A549 (cell line): ENCODE data around the gene RAP1GDS1. TPM values are rescaled to one million over a fixed set of nuclear protein-coding genes. Genes with fewer than 3 reads are reported as not detected.

Source experiments
- ATAC-seq, 2 experiments: fragments of 200-7000 bp in 1 of 2; fragments of >200 bp in 1 of 2; cut with Nextera tagmentation in 1 of 2; cut with Tn5 transposase in 1 of 2; 3 replicates each; pipeline versions ENCODE4 v1.8.0 to v1.9.1; 2018 to 2020; ENCODE audit warnings: mild to moderate bottlenecking in 1 of 2, moderate library complexity in 1 of 2
- CTCF ChIA-PET: fragments of 300-600 bp; sonication (Branson Sonifier 250); formaldehyde crosslinking; extraction: SDS; loops from one replicate; lab custom pipeline; 2021; ENCODE audit warnings: antibody characterized with exemption, inconsistent platforms; lab: Yijun Ruan, JAX
- POLR2A ChIA-PET: fragments of 350-600 bp; formaldehyde crosslinking; extraction: SDS; loops from one replicate; lab custom pipeline; 2021; ENCODE audit warnings: antibody characterized with exemption, inconsistent platforms; lab: Yijun Ruan, JAX
- DNase-seq, 2 experiments: peaks; one replicate each; pipeline versions ENCODE4 v3.0.0 to v3.0.0-alpha.2; 2011 to 2016; ENCODE audit warnings: low read depth in 1 of 2, low spot score in 1 of 2
- FAIRE-seq: peaks from 2 replicates; lab custom pipeline; 2011; peaks lifted over from hg19 to GRCh38; lab: Jason Lieb, UNC
- H3K27ac ChIP-seq, 2 experiments: fragments of >200 bp; sonication (Bioruptor Twin); formaldehyde crosslinking; 3 replicates each; pipeline ENCODE4 v1.5.1; 2016 to 2017
- H3K4me1 ChIP-seq: fragments of >200 bp; sonication (Bioruptor Twin); formaldehyde crosslinking; 3 replicates; pipeline ENCODE4 v1.6.1; 2016
- H3K4me2 ChIP-seq: fragments of >200 bp; sonication (Bioruptor Twin); formaldehyde crosslinking; 3 replicates; pipeline ENCODE4 v1.6.1; 2016
- H3K4me3 ChIP-seq: fragments of >200 bp; sonication (Bioruptor Twin); formaldehyde crosslinking; 3 replicates; pipeline ENCODE4 v1.5.1; 2016
- H3K9me3 ChIP-seq: fragments of >200 bp; sonication (Bioruptor Twin); formaldehyde crosslinking; 3 replicates; pipeline ENCODE4 v1.6.1; 2016
- CBX2 ChIP-seq: fragments of 200-600 bp; sonication (generic); IDR thresholded peaks from 2 replicates; pipeline ENCODE4 v1.6.1; 2016; ENCODE audit warnings: low read depth, mild to moderate bottlenecking, borderline replicate concordance
- CBX8 ChIP-seq: fragments of 200-600 bp; sonication (generic); IDR thresholded peaks from 2 replicates; pipeline ENCODE4 v1.6.1; 2016
- CHD4 ChIP-seq: fragments of 200-600 bp; sonication (generic); IDR thresholded peaks from 2 replicates; pipeline ENCODE4 v1.6.1; 2016; ENCODE audit warnings: antibody characterized with exemption, mild to moderate bottlenecking, borderline replicate concordance
- ELK1 ChIP-seq: fragments of 150-350 bp; IDR thresholded peaks from 2 replicates; pipeline ENCODE4 v1.6.1; 2014; ENCODE audit warnings: low read depth, mild to moderate bottlenecking, low read length
- ESRRA ChIP-seq: fragments of 150-350 bp; IDR thresholded peaks from 2 replicates; pipeline ENCODE4 v1.6.1; 2014; ENCODE audit warnings: mild to moderate bottlenecking, low read length, borderline replicate concordance
- FOSL2 ChIP-seq, 2 experiments: fragments of 450-650 bp in 1 of 2; fragments of >200 bp in 1 of 2; sonication (Bioruptor Twin) in 1 of 2; formaldehyde crosslinking; IDR thresholded peaks; 2 replicates each; pipeline versions ENCODE4 v1.5.0 to v1.6.1; 2016 to 2020; ENCODE audit warnings: mild to moderate bottlenecking in 1 of 2, moderate library complexity in 1 of 2
- HDAC2 ChIP-seq: fragments of 200-600 bp; sonication (generic); IDR thresholded peaks from 2 replicates; pipeline ENCODE4 v1.6.1; 2016
- HES2 ChIP-seq: fragments of >200 bp; sonication (Bioruptor Twin); formaldehyde crosslinking; IDR thresholded peaks from 2 replicates; pipeline ENCODE4 v1.6.1; 2016
- HEYL ChIP-seq: fragments of 250-450 bp; sonication (Bioruptor Pico); IDR thresholded peaks from 2 replicates; pipeline ENCODE4 v1.8.0; 2021; ENCODE audit warnings: mild to moderate bottlenecking, moderate library complexity
- HOXB5 ChIP-seq: fragments of 250-450 bp; sonication (Bioruptor Pico); IDR thresholded peaks from 2 replicates; pipeline ENCODE4 v1.5.0; 2020; ENCODE audit warnings: mild to moderate bottlenecking, moderate library complexity
- MAFK ChIP-seq: fragments of 450-650 bp; IDR thresholded peaks from 2 replicates; pipeline ENCODE4 v1.6.1; 2014; ENCODE audit not compliant: partially characterized antibody
- MAZ ChIP-seq: fragments of 150-350 bp; IDR thresholded peaks from 2 replicates; pipeline ENCODE4 v1.6.1; 2014; ENCODE audit warnings: antibody characterized with exemption, low read depth, low read length, borderline replicate concordance
- MYC ChIP-seq: IDR thresholded peaks from 2 replicates; pipeline ENCODE4 v1.6.1; 2012; ENCODE audit warnings: mild to moderate bottlenecking, inconsistent platforms, low read length, improper control_type of control experiment, borderline replicate concordance
- NFE2L2 ChIP-seq: fragments of 150-350 bp; conservative IDR thresholded peaks from 2 replicates; pipeline ENCODE4 v1.6.1; 2014; ENCODE audit warnings: low read length
- POLR2AphosphoS2 ChIP-seq: conservative IDR thresholded peaks from 2 replicates; pipeline ENCODE4 v1.6.1; 2012; ENCODE audit warnings: low read length, improper control_type of control experiment, inconsistent platforms
- RCOR1 ChIP-seq: fragments of 150-350 bp; IDR thresholded peaks from 2 replicates; pipeline ENCODE4 v1.6.1; 2014; ENCODE audit warnings: antibody characterized with exemption, low read length, low read depth
- RFX5 ChIP-seq: fragments of 450-650 bp; IDR thresholded peaks from 2 replicates; pipeline ENCODE4 v1.7.1; 2014; ENCODE audit warnings: antibody characterized with exemption, mild to moderate bottlenecking, moderate library complexity
- RNF2 ChIP-seq: fragments of 200-600 bp; sonication (generic); IDR thresholded peaks from 2 replicates; pipeline ENCODE4 v1.6.1; 2016; ENCODE audit warnings: low read depth, mild to moderate bottlenecking, antibody characterized with exemption, moderate library complexity, borderline replicate concordance
- USF2 ChIP-seq: fragments of 450-650 bp; IDR thresholded peaks from 2 replicates; pipeline ENCODE4 v1.6.1; 2014; ENCODE audit warnings: antibody characterized with exemption
- ZFP36 ChIP-seq: fragments of 450-650 bp; IDR thresholded peaks from 2 replicates; pipeline ENCODE4 v1.6.1; 2014; ENCODE audit warnings: borderline replicate concordance; ENCODE audit not compliant: partially characterized antibody
- ZNF302 ChIP-seq: fragments of 250-450 bp; sonication (Bioruptor Pico); IDR thresholded peaks from 2 replicates; pipeline ENCODE4 v1.9.0; 2021; ENCODE audit warnings: inconsistent platforms, mild to moderate bottlenecking, moderate library complexity
- ZSCAN20 ChIP-seq: fragments of 250-450 bp; sonication (Bioruptor Pico); IDR thresholded peaks from 2 replicates; pipeline ENCODE4 v1.8.0; 2022; ENCODE audit warnings: mild to moderate bottlenecking, moderate library complexity
- WGBS: methylation state at CpG from one replicate; pipeline ENCODE4 v1.1.6; 2017; ENCODE audit errors: missing lambda C conversion rate; 5-methylcytosine and 5-hydroxymethylcytosine counted together
- polyA plus RNA-seq, 4 experiments: library from polyadenylated mRNA; depleted of rRNA in 3 of 4; stranded (reverse); fragments of >200 nt; fragmentation: RNase III in 1 of 4; extraction: RNeasy Plus Mini Kit Qiagen cat#74134 plus additional on column Dnase treatment in 1 of 4; gene quantifications; 2 replicates in 3 of 4; 3 replicates in 1 of 4; pipeline ENCODE4 v1.2.3, GENCODE V29; 2011 to 2017

Gene RAP1GDS1
- polyA plus RNA-seq, 2 of the 4 experiments (the other 2 are of a cell fraction): 29.3 to 31.6 TPM

GRCh38 chr4:98338761-98339438 lies 77.7 kb downstream of the RAP1GDS1 start:
- ATAC-seq (no peak), FAIRE-seq (no peak), DNase-seq (no peak)
- Histone ChIP-seq H3K4me2 (no peak overlapping the region), H3K27ac (no peak overlapping the region), H3K9me3 (no peaks in the 10 kb centered on the region), H3K4me3 (no peak overlapping the region), H3K4me1 (no peaks in the 10 kb centered on the region)
- 94% methylated on average over 2 of the region's 2 CpGs for WGBS
- ChIA-PET POLR2A (no interaction called here), CTCF (no interaction called here)
- TF ChIP-seq MYC: no peak
- no peak for TF ChIP-seq HDAC2
- no peak for TF ChIP-seq RNF2
- TF ChIP-seq USF2: no peak
- no peak for TF ChIP-seq CHD4
- no peak for TF ChIP-seq ZFP36
- no peak for TF ChIP-seq HES2
- TF ChIP-seq MAZ: no peak
- no peak for TF ChIP-seq POLR2AphosphoS2
- no peak for TF ChIP-seq ELK1
- TF ChIP-seq ZNF302 (CRISPR knock-in tag): no peak
- no peak for TF ChIP-seq RFX5
- TF ChIP-seq FOSL2 (IDR thresholded peaks at IDR 0.05): no peak
- no peak for TF ChIP-seq FOSL2 (CRISPR knock-in tag; IDR thresholded peaks at IDR 0.05)
- no peak for TF ChIP-seq ESRRA
- TF ChIP-seq ZSCAN20 (CRISPR knock-in tag): no peak
- TF ChIP-seq HOXB5 (CRISPR knock-in tag): no peak

GRCh38 chr4:98341309-98341708 lies 80.1 kb downstream of the RAP1GDS1 start:
- Histone ChIP-seq H3K9me3 (no peaks in the 10 kb centered on the region), H3K4me3 (no peak overlapping the region), H3K4me2 (no peak overlapping the region), H3K4me1 (no peaks in the 10 kb centered on the region), H3K27ac (no peak overlapping the region)
- ATAC-seq: no peak
- POLR2A ChIA-PET: no interaction called here
- no peak for FAIRE-seq
- DNase-seq: no peak
- CTCF ChIA-PET: no interaction called here
- TF ChIP-seq NFE2L2 (no peak), CBX8 (no peak), MAFK (no peak), HEYL (CRISPR knock-in tag) (no peak), RCOR1 (no peak), HES2 (no peak), CBX2 (no peak), FOSL2 (IDR thresholded peaks at IDR 0.05) (no peak), FOSL2 (CRISPR knock-in tag; IDR thresholded peaks at IDR 0.05) (no peak)
- 72% methylated on average over 2 of the region's 2 CpGs for WGBS
